ENCODE measurements around the gene TNS3. TPM values are rescaled to one million over a fixed set of nuclear protein-coding genes. Genes with fewer than 3 reads are reported as not detected.

Gene TNS3
- total and polyA plus RNA-seq, 2 of the 13 experiments (the other 11 are each of a cell fraction or from before 2014, with no cell fraction given) = 52.9 to 55.7 TPM

- TF ChIP-seq ZNF512 (CRISPR knock-in tag; IDR thresholded peaks at IDR 0.05) (no peak), KDM1A (CRISPR knock-in tag; IDR thresholded peaks at IDR 0.05) (no peak), ATM (IDR thresholded peaks at IDR 0.05; ENCODE audit: borderline replicate concordance) (no peak)
These were observed 356.4 kb downstream of the TNS3 start (continued) for GRCh38 chr7:47225387-47226131.

Data from HepG2 (cell line).